ENCODE results near the gene MRPL53.

- TF ChIP-seq CTCF (conservative IDR thresholded peaks at IDR 0.05) (no peak), ZFX (IDR thresholded peaks at IDR 0.05) (no peak)
These were observed 34.9 kb upstream of the MRPL53 start, which contains the start of gene PCGF1 for GRCh38 chr2:74507145-74507925.

Data from C4-2B (cell line).